Breast epithelium (tissue), 3 donors: ENCODE results near the gene LMO1.

Experiments
- POLR2A ChIP-seq: fragments of 450-650 bp; IDR thresholded peaks from one replicate; pipeline ENCODE4 v1.6.1; 2016; ENCODE audit warnings: antibody characterized with exemption, mild to moderate bottlenecking, moderate library complexity
- POLR2AphosphoS5 ChIP-seq, 3 donors: sonication (generic); formaldehyde crosslinking; IDR thresholded peaks; one replicate each; pipeline ENCODE4 v1.6.1; 2017; ENCODE audit warnings: antibody characterized with exemption in 3 of 3

GRCh38 chr11:8297781-8298440 lies 34.2 kb upstream of the LMO1 start:
- no peak for TF ChIP-seq POLR2AphosphoS5 (IDR thresholded peaks at IDR 0.05)
- TF ChIP-seq POLR2A, result no peak
